ENCODE results near the gene CRIM1. TPM values are rescaled to one million over a fixed set of nuclear protein-coding genes. Genes with fewer than 3 reads are reported as not detected.

The CRIM1 gene
- total RNA-seq, 1 experiment from 2014 or later, result 292 TPM

GRCh38 chr2:36405183-36405582, 49.6 kb downstream of the CRIM1 start:
- H3K27me3 ChIP-seq (replicated peaks; ENCODE audit: control insufficient read depth, insufficient read depth, low read length), result no peaks in the 10 kb centered on the region
- peaks cover 9% of the 10 kb centered on the region for H3K4me1 Mint-ChIP-seq (ENCODE audit: low read depth, unreplicated experiment)
- H3K9me3 ChIP-seq, result no peaks in the 10 kb centered on the region
- no peak overlapping the region for H3K27ac Mint-ChIP-seq (ENCODE audit: unreplicated experiment)
- peaks cover 56% of the 10 kb centered on the region for H3K4me1 ChIP-seq
- H3K36me3 Mint-ChIP-seq (ENCODE audit: insufficient read depth, unreplicated experiment), result peaks cover 35% of the 10 kb centered on the region
- no peak for TF ChIP-seq CTCF (IDR thresholded peaks at IDR 0.05; ENCODE audit: insufficient read depth in 1 of 2, low read depth in 1 of 2, low read length in 1 of 2, severe bottlenecking in 1 of 2, unreplicated experiment in 1 of 2)
- intact Hi-C loops (cut with micrococcal nuclease; ENCODE audit: unreplicated experiment), result no loop called here
- no peaks in the 10 kb centered on the region for H3K9me3 Mint-ChIP-seq (ENCODE audit: unreplicated experiment)
- no peak overlapping the region for H3K4me3 Mint-ChIP-seq (ENCODE audit: unreplicated experiment)
- no TSS peak for BruUV-seq (replicated peaks)
- no peaks in the 10 kb centered on the region for H3K27me3 Mint-ChIP-seq (ENCODE audit: insufficient read depth, unreplicated experiment)
- no peak overlapping the region for H3K4me3 ChIP-seq (ENCODE audit: low read depth, low read length)
- DNase-seq, result no peak
- H3K36me3 ChIP-seq (ENCODE audit: control insufficient read depth, insufficient read depth, low read length), result peaks cover 3% of the 10 kb centered on the region; the same call in 1 of the 2 replicates
- POLR2A ChIA-PET, result no interaction called here
- CTCF ChIA-PET, result interaction anchor here (0.6 to 1.0 kb wide), 2 partner anchors 11 to 55 kb away, joined by 3 to 6 read pairs; no protein-coding TSS in a partner anchor

GRCh38 chr2:36406296-36406695, 50.7 kb downstream of the CRIM1 start:
- Histone ChIP-seq H3K27me3 (replicated peaks; ENCODE audit: control insufficient read depth, insufficient read depth, low read length) (no peaks in the 10 kb centered on the region), H3K4me1 (peaks cover 58% of the 10 kb centered on the region), H3K9me3 (no peaks in the 10 kb centered on the region), H3K36me3 (ENCODE audit: control insufficient read depth, insufficient read depth, low read length) (peaks cover 3% of the 10 kb centered on the region; the same call in 1 of the 2 replicates), H3K4me3 (ENCODE audit: low read depth, low read length) (no peak overlapping the region)
- DNase-seq, result no peak
- BruUV-seq (replicated peaks), result no TSS peak
- H3K4me3 Mint-ChIP-seq (ENCODE audit: unreplicated experiment), result no peak overlapping the region
- no peak overlapping the region for H3K27ac Mint-ChIP-seq (ENCODE audit: unreplicated experiment)
- peaks cover 20% of the 10 kb centered on the region for H3K4me1 Mint-ChIP-seq (ENCODE audit: low read depth, unreplicated experiment)
- TF ChIP-seq CTCF (IDR thresholded peaks at IDR 0.05; ENCODE audit: insufficient read depth in 1 of 2, low read depth in 1 of 2, low read length in 1 of 2, severe bottlenecking in 1 of 2, unreplicated experiment in 1 of 2), result no peak
- H3K9me3 Mint-ChIP-seq (ENCODE audit: unreplicated experiment), result no peaks in the 10 kb centered on the region
- POLR2A ChIA-PET, result no interaction called here
- CTCF ChIA-PET, result no interaction called here
- intact Hi-C loops (cut with micrococcal nuclease; ENCODE audit: unreplicated experiment), result no loop called here
- H3K27me3 Mint-ChIP-seq (ENCODE audit: insufficient read depth, unreplicated experiment), result no peaks in the 10 kb centered on the region
- H3K36me3 Mint-ChIP-seq (ENCODE audit: insufficient read depth, unreplicated experiment), result peaks cover 45% of the 10 kb centered on the region

- peaks cover 57% of the 10 kb centered on the region for H3K36me3 Mint-ChIP-seq (ENCODE audit: insufficient read depth, unreplicated experiment)
- no peak for DNase-seq
- H3K4me1 ChIP-seq, result peaks cover 66% of the 10 kb centered on the region
- H3K4me3 ChIP-seq (ENCODE audit: low read depth, low read length), result no peak overlapping the region
- no peaks in the 10 kb centered on the region for H3K27me3 ChIP-seq (replicated peaks; ENCODE audit: control insufficient read depth, insufficient read depth, low read length)
- H3K4me3 Mint-ChIP-seq (ENCODE audit: unreplicated experiment), result no peak overlapping the region
- H3K36me3 ChIP-seq (ENCODE audit: control insufficient read depth, insufficient read depth, low read length), result peaks cover 3% of the 10 kb centered on the region; the same call in 1 of the 2 replicates
- H3K27ac Mint-ChIP-seq (ENCODE audit: unreplicated experiment), result no peak overlapping the region
- no peaks in the 10 kb centered on the region for H3K27me3 Mint-ChIP-seq (ENCODE audit: insufficient read depth, unreplicated experiment)
- intact Hi-C loops (cut with micrococcal nuclease; ENCODE audit: unreplicated experiment), result no loop called here
- H3K4me1 Mint-ChIP-seq (ENCODE audit: low read depth, unreplicated experiment), result peaks cover 29% of the 10 kb centered on the region
- BruUV-seq (replicated peaks), result no TSS peak
- no peaks in the 10 kb centered on the region for H3K9me3 Mint-ChIP-seq (ENCODE audit: unreplicated experiment)
- H3K9me3 ChIP-seq, result no peaks in the 10 kb centered on the region
- ChIA-PET POLR2A (no interaction called here), CTCF (no interaction called here)
- no peak for TF ChIP-seq CTCF (IDR thresholded peaks at IDR 0.05; ENCODE audit: insufficient read depth in 1 of 2, low read depth in 1 of 2, low read length in 1 of 2, severe bottlenecking in 1 of 2, unreplicated experiment in 1 of 2)
These were observed 51.8 kb downstream of the CRIM1 start for GRCh38 chr2:36407413-36407812.

Data from Caco-2 (cell line).